ENCODE measurements around the gene GMPPA. TPM values are rescaled to one million over a fixed set of nuclear protein-coding genes. Genes with fewer than 3 reads are reported as not detected.

GMPPA gene
- total RNA-seq, 1 experiment from 2014 or later = 51.9 TPM

GRCh38 chr2:219451661-219452360 lies 46.9 kb upstream of the GMPPA start (continued):
- no peak for TF ChIP-seq ZNF425 (CRISPR knock-in tag; conservative IDR thresholded peaks at IDR 0.05)
- no peak for TF ChIP-seq NR1H2 (CRISPR knock-in tag; IDR thresholded peaks at IDR 0.05)
- no peak for TF ChIP-seq IRF2 (CRISPR knock-in tag; IDR thresholded peaks at IDR 0.05; ENCODE audit: borderline replicate concordance, low read depth)
- no peak for TF ChIP-seq ZBTB21 (CRISPR knock-in tag; IDR thresholded peaks at IDR 0.05; ENCODE audit: borderline replicate concordance)
- TF ChIP-seq ARID4B (CRISPR knock-in tag; IDR thresholded peaks at IDR 0.05; ENCODE audit: borderline replicate concordance) = no peak

GRCh38 chr2:219452361-219453317 lies 46.1 kb upstream of the GMPPA start:
- H3K4me1 Mint-ChIP-seq = peaks cover 5% of the 10 kb centered on the region
- peak overlapping the region; percentile 61; the same call in 1 of the 2 replicates for H3K27ac Mint-ChIP-seq

More at GRCh38 chr2:219452361-219453317, 46.1 kb upstream of the GMPPA start:
- peaks cover 5% of the 10 kb centered on the region for H3K27me3 Mint-ChIP-seq (ENCODE audit: low read depth)
- H3K4me3 Mint-ChIP-seq = no peak overlapping the region
- ChIA-PET POLR2A (interaction anchor here (1.1 to 1.3 kb wide), 3 partner anchors 10 to 65 kb away, joined by 3 read pairs; partner anchors contain the start of gene DNPEP), CTCF (interaction anchor here (0.6 to 2.6 kb wide), 14 partner anchors 10 to 77 kb away, joined by 3 to 7 read pairs (median 4); partner anchors contain the start of gene SPEG)
- TF ChIP-seq SP1 (CRISPR knock-in tag; conservative IDR thresholded peaks at IDR 0.05) = no peak
- TF ChIP-seq ZNF317 (CRISPR knock-in tag; IDR thresholded peaks at IDR 0.05; ENCODE audit: borderline replicate concordance, low read depth) = no peak
- TF ChIP-seq AR (CRISPR knock-in tag; IDR thresholded peaks at IDR 0.05) = no peak
- no peak for TF ChIP-seq ZNF425 (CRISPR knock-in tag; conservative IDR thresholded peaks at IDR 0.05)
- TF ChIP-seq PRRX2 (CRISPR knock-in tag; IDR thresholded peaks at IDR 0.05) = no peak
- no peak for TF ChIP-seq SMAD3 (CRISPR knock-in tag; IDR thresholded peaks at IDR 0.05; ENCODE audit: borderline replicate concordance)
- no peak for TF ChIP-seq CTCF (IDR thresholded peaks at IDR 0.05)
- TF ChIP-seq PRDM15 (CRISPR knock-in tag; IDR thresholded peaks at IDR 0.05) = no peak
- TF ChIP-seq HMGA2 (CRISPR knock-in tag; IDR thresholded peaks at IDR 0.05) = no peak
- ATAC-seq (no peak), DNase-seq (ENCODE audit: low spot score) (peak; percentile 11)
- no peaks in the 10 kb centered on the region for H3K9me3 Mint-ChIP-seq
- H3K36me3 Mint-ChIP-seq = no peaks in the 10 kb centered on the region
